Neural cell (in vitro differentiated cells): ENCODE measurements around the gene RFC5.

Experiments used
- EP300 ChIP-seq: fragments of 450-650 bp; conservative IDR thresholded peaks from 2 replicates; pipeline ENCODE4 v1.6.1; 2014; ENCODE audit warnings: antibody characterized with exemption, mild to moderate bottlenecking, moderate library complexity; ENCODE audit not compliant: poor library complexity, severe bottlenecking
- EZH2 ChIP-seq: fragments of 200-600, 300-800 bp; shearing (Covaris generic), sonication (generic); IDR thresholded peaks from 2 replicates; pipeline ENCODE4 v1.6.1; 2014; ENCODE audit warnings: antibody characterized with exemption, low read length, borderline replicate concordance, mild to moderate bottlenecking; ENCODE audit not compliant: insufficient read depth, poor library complexity, severe bottlenecking
- POLR2AphosphoS5 ChIP-seq: IDR thresholded peaks from 2 replicates; pipeline ENCODE4 v1.6.1; 2012
- RAD21 ChIP-seq: fragments of 450-650 bp; conservative IDR thresholded peaks from 2 replicates; pipeline ENCODE4 v1.6.1; 2014; ENCODE audit warnings: antibody characterized with exemption, mild to moderate bottlenecking, moderate library complexity
- SMC3 ChIP-seq: fragments of 450-650 bp; conservative IDR thresholded peaks from 2 replicates; pipeline ENCODE4 v1.6.1; 2014; ENCODE audit warnings: antibody characterized with exemption, mild to moderate bottlenecking, moderate library complexity; ENCODE audit not compliant: poor library complexity
- TF ChIP-seq, protein P1 (sequence below): fragments of 450-650 bp; IDR thresholded peaks from 2 replicates; pipeline ENCODE4 v1.5.1; 2014; ENCODE audit warnings: antibody characterized with exemption, mild to moderate bottlenecking, moderate library complexity; ENCODE audit not compliant: poor library complexity, severe bottlenecking

GRCh38 chr12:118046430-118046829 lies 29.9 kb downstream of the RFC5 start:
- TF ChIP-seq, protein P1, sequence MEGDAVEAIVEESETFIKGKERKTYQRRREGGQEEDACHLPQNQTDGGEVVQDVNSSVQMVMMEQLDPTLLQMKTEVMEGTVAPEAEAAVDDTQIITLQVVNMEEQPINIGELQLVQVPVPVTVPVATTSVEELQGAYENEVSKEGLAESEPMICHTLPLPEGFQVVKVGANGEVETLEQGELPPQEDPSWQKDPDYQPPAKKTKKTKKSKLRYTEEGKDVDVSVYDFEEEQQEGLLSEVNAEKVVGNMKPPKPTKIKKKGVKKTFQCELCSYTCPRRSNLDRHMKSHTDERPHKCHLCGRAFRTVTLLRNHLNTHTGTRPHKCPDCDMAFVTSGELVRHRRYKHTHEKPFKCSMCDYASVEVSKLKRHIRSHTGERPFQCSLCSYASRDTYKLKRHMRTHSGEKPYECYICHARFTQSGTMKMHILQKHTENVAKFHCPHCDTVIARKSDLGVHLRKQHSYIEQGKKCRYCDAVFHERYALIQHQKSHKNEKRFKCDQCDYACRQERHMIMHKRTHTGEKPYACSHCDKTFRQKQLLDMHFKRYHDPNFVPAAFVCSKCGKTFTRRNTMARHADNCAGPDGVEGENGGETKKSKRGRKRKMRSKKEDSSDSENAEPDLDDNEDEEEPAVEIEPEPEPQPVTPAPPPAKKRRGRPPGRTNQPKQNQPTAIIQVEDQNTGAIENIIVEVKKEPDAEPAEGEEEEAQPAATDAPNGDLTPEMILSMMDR: no peak
- TF ChIP-seq EZH2 (no peak), POLR2AphosphoS5 (no peak), SMC3 (no peak), RAD21 (no peak), EP300 (no peak)
